Measurements from ENCODE around the gene SLC47A2.

The SLC47A2 gene

DNA sequence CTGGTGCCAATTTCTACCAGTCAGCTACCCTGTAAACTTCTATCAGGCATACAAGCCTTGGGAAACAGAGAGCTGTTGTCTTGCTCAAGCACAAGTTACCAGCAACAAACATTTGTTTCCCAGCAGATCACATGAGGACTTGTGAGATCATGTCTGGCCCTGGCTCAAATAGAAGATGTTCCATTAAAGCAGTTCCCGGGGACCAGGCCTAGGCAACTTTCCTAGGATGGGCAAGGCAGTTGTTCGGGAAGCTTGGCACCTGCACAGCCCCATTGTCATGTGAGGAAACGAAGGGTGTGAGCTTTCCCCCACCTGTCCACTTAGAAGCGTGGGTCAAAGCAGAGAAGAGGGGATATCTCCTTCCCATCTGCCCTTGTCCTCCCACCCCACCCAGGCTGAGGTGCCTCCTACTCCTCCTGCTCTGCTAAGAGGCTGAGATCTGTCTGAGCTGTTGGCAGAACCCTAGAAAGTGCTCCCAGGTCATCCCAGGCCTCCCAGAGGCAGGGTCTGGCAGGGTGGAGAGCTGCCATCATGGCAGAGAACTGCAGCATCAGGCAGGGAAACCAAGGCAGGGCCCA, 11.2 kb upstream of the SLC47A2 start:
- no peak for DNase-seq

DNA sequence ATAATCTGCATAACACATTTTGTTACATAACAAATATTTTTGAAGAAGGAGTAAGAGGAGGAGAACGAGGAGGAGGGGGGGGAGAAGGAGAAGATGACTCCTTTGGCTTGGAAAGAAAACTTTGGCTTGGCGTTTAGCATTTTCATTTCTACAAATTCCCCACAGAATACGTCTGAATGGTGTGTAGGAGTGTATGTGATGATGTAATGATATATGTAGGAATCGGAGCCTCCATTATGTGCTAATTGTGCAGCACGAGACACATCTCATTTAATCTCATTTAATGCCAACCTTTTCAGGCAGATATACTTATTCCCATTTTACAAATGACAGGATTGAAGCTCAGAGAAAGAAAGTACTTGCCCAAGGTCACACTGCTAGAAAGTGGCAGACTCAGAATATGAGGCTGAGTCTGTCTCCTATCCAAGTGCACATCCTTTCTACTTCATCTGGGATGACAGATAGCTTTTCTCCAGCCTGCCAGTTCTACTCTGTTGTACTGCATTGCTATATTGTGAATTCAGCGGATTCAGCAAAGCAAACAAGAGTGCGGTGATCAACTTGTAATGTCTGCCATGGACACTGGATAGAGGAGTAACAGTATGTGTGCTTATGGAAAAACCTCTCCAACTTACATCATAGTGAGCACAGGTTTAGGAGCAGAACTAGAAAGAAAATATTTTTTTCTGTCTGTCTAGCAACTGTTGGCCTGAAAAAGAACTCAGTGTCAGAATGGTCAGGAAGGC, 10.4 kb upstream of the SLC47A2 start:
- DNase-seq = no peak

DNA sequence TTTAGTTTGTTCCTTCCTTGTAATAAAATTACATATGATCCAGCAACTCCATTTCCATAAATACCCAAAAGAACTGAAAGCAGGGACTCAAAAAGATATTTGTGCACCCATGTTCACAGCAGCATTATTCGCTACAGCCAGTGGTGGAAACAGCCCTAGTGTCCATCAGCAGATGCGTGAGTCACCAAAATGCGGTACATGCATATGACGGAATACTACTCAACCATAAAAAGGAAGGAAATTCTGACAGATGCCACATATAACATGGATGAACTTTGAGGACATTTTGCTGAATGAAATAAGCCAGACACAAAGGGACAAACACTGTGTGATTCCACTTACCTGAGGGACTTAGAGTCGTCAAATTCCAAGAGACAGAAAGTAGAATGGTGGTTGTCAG, 9.1 kb upstream of the SLC47A2 start:
- no peak for DNase-seq

DNA sequence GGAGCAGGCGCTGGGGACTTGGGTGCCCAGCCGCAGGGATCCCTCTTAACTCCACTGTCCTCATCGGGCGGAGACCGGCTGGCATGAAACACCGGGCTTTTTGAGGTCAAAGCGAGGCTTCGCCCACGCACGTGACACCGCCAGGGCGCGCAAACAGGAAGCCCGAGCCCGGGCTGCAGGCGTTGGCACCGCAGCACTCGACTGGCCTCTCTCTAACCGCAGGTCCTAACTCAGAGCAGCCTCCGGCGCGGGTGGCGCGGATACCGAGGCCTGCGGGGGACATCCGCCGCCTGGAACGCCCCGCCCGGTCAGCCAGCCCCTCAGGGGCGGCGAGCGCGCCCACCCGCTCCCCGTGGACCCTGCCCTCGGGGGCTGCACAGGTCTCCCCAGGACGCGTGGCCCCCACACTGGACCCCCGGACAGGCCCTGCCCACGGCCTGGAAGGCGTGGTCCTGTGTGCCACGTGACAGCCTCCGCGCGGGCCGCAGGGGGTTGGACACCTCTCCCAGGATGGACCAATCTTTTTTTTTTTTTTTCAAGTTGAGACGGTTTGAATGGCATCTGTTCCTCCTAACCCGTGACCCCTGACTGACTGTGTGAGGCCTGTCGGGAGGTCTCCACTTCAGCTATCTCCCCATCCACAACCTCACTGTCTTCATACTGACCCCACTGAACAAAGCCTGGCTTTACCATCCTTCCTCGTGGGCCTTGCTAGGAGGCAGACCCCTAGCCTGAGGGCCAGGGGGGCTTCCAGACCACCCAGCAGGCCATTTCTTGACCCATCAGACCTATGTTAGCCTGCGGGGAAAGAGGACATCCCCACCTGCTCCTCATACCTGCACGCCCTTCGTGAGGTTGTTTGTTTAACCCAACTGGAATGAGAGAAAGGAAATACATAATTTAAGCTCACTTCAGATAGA, 8.4 kb upstream of the SLC47A2 start:
- DNase-seq = no peak

DNA sequence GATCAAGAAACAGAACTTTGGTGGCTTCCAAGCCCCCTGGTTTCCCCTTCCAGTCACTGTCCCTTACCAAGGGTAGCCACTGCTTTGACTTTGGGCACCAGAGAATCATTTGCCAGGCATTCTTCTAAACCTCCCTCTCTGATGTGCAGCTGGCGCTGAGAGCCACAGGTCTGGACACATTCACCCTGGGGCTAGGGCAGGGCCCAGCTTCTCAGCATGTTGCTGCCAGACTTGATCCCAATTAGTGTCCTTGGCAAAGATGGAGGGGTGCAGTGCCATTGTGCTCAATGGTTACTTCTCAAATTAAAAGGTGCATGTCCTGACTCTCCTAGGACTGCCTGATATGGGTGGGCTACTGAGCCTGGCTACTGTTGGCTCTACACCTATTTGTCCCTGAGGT, 7.6 kb upstream of the SLC47A2 start:
- DNase-seq = no peak

DNA sequence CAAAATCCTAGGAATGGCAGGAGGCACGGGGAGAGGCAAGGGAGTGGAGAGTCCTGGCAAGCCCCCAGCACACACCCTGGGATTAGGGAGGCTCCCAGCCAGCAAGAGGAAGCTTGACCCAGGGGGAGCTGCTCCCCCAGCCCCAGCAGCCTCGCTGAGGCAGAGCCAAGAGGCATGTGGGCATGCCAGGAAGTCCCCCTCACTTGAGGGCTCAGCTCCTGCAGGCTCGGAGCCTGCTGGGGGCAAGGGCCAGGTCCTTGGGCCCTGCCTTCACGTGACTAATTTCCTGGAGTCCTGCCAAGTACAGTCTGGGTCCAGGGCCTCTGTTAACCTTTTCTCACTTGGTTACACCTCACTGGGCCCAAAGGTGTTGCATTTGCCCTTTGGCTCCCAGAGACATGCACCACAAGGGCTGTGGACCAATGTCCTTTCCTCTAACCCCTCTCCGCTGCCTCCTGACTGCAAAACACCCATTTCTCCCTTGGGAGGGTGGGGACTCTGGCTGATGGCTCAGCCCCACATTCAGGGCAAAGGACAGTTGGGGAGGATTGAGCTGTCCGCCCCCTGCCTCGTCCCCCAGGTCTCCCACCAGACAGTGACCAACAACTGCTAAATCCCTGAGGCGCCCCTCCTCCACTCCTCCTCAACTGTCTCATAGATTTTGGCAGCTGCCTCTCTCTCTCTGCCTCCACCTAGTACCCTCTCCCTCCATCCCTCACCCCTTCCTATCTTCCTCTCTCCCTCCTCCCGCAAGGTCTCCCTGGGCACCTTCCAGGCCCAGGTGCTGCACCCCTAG, 4.4 kb upstream of the SLC47A2 start:
- DNase-seq = no peak

DNA sequence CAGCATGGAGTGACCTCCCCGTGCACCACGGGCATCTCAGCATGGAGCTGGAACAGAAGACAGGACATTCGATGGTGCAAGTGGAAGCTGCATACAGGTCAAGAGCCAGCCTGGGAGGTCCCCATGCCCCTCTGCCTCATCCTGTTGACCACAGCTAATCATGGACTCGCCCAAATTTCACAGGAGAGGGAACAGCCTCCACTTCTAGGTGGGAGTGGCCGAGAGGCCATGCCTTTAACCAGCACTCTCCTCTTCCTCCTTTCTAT, 3.8 kb upstream of the SLC47A2 start:
- DNase-seq = no peak

DNA sequence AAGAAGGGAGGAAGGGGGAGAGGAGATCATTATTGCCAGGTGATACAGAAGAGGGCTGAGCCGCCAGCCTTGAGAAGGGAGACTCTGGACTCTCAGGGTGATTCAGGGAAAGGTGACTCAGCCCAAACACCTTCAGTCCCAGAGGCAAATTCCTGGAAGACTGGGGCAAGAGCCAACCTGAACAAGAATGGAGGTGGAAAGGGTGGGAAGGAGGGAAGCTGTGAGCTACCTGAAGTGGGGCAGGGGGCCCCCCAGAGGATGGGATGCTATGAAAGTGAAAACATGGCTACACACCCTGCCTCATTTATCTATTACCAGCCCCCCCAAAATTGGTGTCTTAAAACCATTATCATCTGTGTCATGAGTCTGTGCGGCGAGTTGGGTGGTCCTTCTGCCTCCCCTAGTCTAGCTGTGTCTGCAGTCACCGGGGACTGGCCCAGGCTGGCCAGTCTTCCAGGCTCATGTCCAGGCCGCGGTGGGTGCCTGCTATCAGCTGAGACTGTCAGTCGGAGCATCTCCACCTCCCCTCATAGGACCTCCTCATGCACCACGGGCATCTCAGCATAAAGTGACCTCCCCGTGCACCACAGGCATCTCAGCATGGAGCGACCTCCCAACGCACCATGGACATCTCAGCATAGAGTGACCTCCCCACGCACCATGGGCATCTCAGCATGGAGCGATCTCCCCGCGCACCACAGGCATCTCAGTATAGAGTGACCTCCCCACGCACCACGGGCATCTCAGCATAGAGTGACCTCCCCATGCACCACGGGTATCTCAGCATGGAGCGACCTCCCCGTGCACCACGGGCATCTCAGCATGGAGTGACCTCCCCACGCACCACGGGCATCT, 3.2 kb upstream of the SLC47A2 start:
- no peak for DNase-seq

DNA sequence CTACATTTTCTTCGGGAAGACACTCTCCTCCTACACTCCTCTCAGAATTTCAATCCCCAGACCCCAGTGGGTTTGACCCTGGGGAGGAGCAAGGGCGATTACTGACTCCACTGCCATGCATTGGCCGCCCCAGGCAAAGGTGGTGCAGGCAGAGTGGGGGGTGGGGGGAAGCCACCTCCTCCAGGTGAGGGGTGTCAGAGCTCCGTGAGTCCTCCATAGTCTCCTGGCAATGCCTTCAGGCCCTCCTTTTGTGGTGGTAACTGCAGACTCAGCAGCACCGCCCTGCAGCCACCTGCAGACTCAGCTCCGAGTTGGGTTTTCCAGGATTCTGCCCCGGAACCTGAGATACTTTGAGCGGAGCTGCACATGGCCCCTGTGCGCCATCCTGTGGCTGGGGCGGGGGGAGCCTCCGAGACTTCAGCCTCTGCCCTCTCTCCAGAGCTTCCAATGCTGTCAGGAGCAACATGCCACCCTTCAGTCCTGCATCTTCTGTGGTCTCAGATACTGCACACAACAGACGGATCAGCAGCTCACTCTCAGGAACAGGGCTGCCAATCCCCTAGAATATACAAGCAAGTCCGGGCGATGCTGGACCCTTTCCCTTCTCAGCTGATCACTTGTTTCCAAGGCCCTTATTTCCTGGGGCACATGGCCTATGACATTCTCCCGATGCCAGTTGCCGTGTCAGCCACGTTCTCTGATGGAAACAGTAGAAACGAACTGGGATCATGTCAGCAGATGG, 2.4 kb upstream of the SLC47A2 start:
- DNase-seq = no peak

DNA sequence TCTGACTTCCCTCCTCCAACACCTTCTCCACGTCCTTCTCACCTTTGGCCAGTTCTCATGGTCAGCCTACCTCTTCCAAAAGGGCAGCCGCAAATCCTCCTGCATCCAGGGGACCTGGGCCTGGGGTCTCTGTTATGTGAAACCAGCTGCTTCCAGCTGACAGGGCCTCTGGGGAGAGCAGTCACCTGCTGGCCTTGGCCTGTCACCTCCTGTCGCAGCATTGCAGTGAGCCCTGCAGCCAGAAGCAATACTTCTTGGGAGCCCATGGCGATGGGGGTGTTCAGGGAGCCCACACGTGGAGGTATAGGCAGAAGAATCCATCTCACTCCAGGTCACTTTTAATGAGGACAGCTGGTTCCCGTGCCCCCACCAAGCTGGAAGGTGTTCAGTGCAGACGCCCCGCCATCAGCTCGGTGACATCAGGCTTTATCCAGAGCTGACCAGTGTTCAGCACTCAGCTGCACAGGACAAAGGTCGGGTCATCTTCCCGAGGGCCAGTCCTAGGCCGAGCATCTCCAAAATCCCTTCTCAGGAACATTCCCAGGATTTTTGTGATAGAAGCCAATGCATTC, 1.7 kb upstream of the SLC47A2 start:
- DNase-seq = no peak

DNA sequence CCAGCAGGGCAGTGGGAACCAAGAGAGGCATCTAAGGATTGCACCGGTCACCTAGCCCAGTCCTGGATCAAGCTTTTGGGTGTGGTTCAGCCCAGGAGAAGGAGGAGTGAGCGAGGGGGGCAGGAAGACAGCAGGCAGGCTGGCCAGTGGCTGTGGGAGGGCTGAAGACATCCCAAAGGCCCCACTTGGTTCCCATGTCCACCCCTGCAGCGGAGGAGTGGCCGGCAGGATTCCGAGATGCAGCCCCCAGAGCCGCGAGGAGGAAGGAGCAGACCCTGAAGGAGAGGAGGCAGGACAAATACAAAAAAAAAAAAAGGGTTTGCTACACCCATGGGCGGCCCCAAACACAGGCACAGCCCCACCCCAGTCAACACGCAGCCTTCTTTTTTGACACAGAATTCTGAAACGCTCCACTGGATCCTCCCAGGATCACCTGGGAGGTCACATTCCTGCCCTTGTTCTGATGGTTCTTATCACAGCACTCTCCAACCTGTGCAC, 1.1 kb upstream of the SLC47A2 start:
- DNase-seq = no peak

DNA sequence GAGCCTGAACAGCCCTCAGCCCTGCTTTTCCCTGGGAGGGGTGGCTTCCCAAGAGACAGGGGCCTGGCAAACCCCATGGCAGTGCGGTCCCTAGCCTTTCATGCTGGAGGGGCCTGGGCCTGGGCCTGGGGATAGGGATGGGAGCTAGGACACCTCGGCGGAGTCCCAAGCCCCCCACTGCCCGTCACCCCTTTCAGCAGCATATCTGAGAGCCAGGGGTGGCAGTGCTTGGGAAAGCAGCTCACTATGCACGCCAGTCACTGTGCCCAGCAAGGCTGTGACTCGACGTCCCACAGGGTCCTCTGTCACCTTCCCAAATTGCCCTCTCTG, 612 bp upstream of the SLC47A2 start:
- no peak for DNase-seq

DNA sequence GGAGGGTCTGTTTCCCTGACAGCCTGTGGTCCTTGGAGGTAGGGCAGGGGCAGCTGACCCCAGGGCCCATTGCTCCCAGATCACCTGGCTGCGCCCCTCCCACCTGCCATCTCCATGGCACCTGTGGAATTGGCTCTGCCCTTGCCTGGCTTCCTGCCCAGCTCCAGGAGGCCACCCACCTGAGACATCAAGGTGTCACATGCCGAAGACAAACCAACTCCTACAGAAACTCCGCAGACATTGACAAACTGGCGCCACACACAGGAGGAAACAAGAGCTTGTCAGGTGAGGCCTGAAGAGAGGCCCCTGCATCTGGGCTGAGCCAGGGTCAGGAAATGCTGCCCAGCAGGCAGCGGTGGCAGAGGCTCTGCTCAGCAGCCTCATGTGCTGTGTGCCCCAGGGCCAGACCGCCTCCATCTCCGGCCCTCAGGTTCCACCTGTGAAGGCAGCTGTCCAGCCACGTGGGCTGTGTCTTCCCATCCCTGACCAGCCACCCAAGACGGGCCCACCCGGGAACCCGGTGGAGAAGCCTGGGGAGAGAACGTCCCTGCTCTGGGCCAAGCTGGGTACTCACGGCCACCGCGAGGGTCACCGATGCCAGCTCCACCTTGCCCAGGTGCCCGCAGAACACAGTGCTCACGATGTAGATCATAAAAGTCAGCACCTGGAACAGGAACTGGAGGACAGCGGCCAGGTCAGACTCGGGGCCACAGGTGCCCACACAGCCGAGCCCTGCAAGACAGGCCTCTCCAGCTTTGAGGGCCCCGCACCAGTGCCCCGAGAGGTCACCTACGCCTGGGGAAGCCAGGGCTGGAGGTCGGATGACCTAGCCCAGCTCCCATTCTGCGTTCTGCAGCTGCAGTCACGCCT, 1.6 kb downstream of the SLC47A2 start:
- no peak for DNase-seq

DNA sequence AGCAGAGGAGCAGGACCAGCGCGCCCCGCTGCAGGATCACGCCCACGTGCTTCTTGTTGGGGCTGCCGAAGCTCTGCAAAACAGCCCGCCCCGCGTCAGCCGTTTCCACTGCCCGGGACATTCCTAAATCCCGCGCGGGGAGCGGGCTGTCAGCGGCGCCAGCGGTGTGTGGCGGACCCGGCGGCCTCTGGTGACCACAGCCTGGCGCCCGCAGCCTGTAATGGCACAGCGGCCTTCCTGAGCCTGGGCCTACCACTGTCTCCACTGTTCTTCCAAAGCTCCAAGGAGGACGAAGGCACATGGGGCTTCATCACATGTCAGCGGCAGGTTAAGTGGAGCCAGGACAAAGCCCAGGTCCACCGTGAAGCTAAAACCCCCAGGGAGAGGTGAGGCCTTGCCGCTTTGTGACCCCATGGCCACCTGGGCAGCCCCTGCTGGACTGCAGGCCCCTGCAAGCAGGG, 2.5 kb downstream of the SLC47A2 start:
- no peak for DNase-seq

DNA sequence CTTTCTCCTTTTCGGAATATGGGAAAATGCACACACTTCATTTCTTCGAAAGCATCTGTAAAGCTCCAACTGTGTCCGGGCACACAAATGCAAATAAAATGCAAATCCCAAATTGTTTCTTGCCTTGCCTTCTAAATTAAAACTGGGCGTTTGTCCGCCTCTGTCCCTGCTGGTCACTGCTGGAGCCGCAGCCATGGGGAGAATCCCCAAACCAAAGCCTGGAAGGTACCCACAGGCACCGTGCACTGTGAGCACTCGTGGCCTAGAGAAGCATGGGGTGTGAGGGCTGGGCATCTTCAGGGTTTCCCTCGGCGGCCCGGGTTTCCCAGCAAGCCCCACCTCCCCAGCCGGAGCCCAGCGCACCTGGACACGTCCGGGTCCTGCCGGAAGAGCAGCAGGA, 2.9 kb downstream of the SLC47A2 start:
- no peak for DNase-seq

DNA sequence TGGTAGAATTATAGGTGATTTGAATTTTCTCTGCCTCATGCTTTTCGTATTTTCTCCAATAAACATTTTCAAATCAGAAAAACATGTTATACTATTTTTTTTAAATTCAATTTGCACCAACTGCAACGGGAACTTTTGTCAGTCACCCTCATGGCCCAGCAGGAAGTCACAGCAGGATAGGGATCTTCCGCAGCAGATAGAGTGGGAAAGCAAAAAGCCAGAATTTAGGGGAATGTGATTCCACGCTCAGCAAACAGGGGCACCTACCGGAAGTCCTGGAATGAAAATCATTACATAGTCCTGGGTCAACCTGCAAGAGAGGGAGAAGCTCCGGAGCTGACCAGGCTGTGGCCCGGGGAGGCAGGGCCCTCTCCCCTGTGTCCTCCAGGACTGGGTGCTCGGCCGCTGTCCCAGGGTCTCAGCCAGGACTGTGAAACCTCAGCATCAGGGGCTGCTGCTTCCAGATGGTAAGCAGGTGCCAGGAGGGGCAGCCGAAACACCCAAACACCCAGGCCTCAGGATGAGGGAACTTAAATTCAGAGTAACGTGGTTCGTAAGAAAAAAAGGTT, 3.9 kb downstream of the SLC47A2 start:
- no peak for DNase-seq

DNA sequence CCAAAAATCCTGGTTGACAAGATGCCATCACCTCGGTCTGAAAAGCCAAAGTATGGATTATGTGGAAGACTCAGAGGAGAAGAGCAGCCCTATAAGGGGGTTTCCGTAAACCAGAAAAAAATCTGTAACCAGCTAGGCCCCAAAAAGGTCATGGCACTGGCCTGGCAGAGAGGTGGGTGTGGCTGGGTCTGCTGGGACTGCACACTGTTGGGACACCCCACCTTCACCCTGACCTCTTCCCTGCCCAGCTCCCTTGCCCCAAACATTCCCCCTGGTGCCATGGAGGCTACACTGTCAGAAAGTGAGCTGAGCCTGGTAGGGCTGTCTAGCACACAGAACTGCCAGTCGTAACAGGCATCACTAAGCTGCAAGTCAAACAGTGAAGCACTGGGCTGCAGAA, 6.5 kb downstream of the SLC47A2 start:
- no peak for DNase-seq

DNA sequence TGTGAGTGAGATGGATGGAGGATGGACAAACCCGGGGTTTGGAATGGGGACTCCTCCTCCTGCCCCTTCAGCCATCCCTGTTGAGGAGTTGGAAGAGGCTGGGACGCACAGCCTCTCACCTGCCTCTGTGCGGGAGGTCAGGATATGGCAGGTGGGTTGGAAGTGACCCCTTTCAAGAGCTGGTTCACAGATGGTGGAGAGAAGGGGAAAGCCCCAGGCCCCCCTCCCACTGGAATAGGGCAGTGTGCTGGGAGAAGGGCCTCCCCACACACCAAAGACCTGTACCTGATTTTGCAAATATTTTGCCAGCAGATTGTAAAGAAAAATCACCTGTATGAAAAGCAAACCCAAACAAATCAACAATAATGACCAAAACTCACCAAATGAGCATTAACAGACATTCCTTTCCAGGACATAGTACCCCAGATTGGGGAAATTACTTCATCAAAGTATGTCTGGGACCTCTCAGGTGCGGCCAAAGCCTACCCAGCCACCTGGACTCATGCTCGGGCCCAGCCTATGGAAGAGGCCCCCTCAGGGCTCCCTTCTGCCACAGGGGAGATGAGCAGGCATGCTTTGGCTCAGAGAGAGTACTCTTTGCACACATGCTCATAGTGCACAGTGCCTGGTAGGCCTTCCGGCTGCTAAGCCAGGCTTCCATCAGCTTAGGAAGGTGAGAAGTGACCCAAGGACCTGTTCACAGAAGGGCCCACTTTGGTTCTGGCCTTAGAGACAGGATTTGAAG, 7.8 kb downstream of the SLC47A2 start:
- no peak for DNase-seq

All from fibroblast of skin of scalp (primary cell).